Lower leg skin (tissue), 4 donors: ENCODE data around the gene HOXD11. TPM values are rescaled to one million over a fixed set of nuclear protein-coding genes. Genes with fewer than 3 reads are reported as not detected.

Source experiments
- DNase-seq, 2 donors: peaks; one replicate each; pipeline ENCODE4 v3.0.0-alpha.2; 2019; ENCODE audit warnings: low spot score in 2 of 2
- H3K4me3 ChIP-seq: fragments of 200-600 bp; sonication (generic); 2 replicates; pipeline ENCODE4 v1.5.1; 2017; ENCODE audit warnings: mild to moderate bottlenecking, low read depth; ENCODE audit not compliant: poor library complexity, severe bottlenecking
- POLR2A ChIP-seq, 2 donors: fragments of 450-650 bp; IDR thresholded peaks; one replicate each; pipeline ENCODE4 v1.6.1; 2016 to 2017; ENCODE audit warnings: antibody characterized with exemption in 2 of 2, mild to moderate bottlenecking in 1 of 2, moderate library complexity in 1 of 2
- whole genome bisulfite sequencing, 2 donors: methylation state at CpG; one replicate each; pipeline ENCODE4 v1.1.5; 2018; 5-methylcytosine and 5-hydroxymethylcytosine counted together
- intact Hi-C: fragments of 100-400 bp; cut with DNase I; formaldehyde crosslinking; loops from one replicate; pipeline ENCODE4 v1.15.0; 2023; ENCODE audit warnings: low total_unique reads
- total RNA-seq, 4 donors: library from RNA; depleted of rRNA; stranded (reverse); fragments of >200 nt; gene quantifications; one replicate each; pipeline ENCODE4 v1.1.0, GENCODE V29; 2016
- TF ChIP-seq, protein P1 (sequence below), 3 donors: fragments of 450-650 bp; IDR thresholded peaks; one replicate each; pipeline ENCODE4 v1.5.1; 2016; ENCODE audit warnings: antibody characterized with exemption in 3 of 3, mild to moderate bottlenecking in 3 of 3, moderate library complexity in 2 of 3

HOXD11 gene
- total RNA-seq, 4 donors from 2014 or later = 0.23 TPM; not detected in 3

- no peak for TF ChIP-seq POLR2A (IDR thresholded peaks at IDR 0.05)
- TF ChIP-seq, protein P1, sequence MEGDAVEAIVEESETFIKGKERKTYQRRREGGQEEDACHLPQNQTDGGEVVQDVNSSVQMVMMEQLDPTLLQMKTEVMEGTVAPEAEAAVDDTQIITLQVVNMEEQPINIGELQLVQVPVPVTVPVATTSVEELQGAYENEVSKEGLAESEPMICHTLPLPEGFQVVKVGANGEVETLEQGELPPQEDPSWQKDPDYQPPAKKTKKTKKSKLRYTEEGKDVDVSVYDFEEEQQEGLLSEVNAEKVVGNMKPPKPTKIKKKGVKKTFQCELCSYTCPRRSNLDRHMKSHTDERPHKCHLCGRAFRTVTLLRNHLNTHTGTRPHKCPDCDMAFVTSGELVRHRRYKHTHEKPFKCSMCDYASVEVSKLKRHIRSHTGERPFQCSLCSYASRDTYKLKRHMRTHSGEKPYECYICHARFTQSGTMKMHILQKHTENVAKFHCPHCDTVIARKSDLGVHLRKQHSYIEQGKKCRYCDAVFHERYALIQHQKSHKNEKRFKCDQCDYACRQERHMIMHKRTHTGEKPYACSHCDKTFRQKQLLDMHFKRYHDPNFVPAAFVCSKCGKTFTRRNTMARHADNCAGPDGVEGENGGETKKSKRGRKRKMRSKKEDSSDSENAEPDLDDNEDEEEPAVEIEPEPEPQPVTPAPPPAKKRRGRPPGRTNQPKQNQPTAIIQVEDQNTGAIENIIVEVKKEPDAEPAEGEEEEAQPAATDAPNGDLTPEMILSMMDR (IDR thresholded peaks at IDR 0.05) = no peak
- DNase-seq = peak in 1 of 2 donors; percentile 90
- no peak within 1 kb of the TSS for H3K4me3 ChIP-seq
- intact Hi-C loops = no loop called here
- WGBS, 2 donors = 12 to 15% methylated on average over 36 to 65 of the region's 66 CpGs
Measured at GRCh38 chr2:176115883-176116813, 9.1 kb downstream of the HOXD11 start, which contains the start of gene HOXD10. TSS of gene HOXD10 (plus strand) at chr2:176116778. CDS start at chr2:176116834, 56 bp downstream.

DNA sequence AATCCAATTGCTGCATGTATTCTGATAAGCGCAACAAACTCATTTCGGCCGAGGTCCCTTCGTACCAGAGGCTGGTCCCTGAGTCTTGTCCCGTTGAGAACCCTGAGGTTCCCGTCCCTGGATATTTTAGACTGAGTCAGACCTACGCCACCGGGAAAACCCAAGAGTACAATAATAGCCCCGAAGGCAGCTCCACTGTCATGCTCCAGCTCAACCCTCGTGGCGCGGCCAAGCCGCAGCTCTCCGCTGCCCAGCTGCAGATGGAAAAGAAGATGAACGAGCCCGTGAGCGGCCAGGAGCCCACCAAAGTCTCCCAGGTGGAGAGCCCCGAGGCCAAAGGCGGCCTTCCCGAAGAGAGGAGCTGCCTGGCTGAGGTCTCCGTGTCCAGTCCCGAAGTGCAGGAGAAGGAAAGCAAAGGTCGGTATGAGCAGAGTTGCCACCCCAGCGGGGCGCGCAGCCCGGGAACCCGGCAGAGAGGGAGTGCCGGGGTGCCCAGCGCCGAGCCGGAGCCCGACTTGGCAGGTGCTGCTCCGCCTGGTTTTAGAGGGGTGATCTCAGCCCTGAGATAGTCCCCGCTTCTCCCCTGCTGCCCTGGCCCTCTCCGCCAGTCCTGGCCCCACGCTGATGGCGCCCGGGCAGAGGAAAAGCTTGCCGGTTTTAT lies 10.2 kb downstream of the HOXD11 start:
- DNase-seq = peak in 1 of 2 donors; percentile 74
- TF ChIP-seq, protein P1 (IDR thresholded peaks at IDR 0.05) = no peak
- TF ChIP-seq POLR2A (IDR thresholded peaks at IDR 0.05) = no peak
- WGBS, 2 donors = 15 to 16% methylated on average over 29 to 34 of the region's 40 CpGs
- no peak overlapping the region for H3K4me3 ChIP-seq
- intact Hi-C loops = no loop called here

- DNase-seq = peak in 1 of 2 donors; percentile 56
- intact Hi-C loops = no loop called here
- WGBS, 2 donors = 14 to 29% methylated on average over 11 of the region's 11 CpGs
- no peak overlapping the region for H3K4me3 ChIP-seq
- TF ChIP-seq, protein P1 (IDR thresholded peaks at IDR 0.05) = no peak
- TF ChIP-seq POLR2A (IDR thresholded peaks at IDR 0.05) = no peak
Measured at GRCh38 chr2:176117823-176118371, 10.8 kb downstream of the HOXD11 start.

- peak in 1 of 2 donors; percentile 90 for DNase-seq
- WGBS, 2 donors = 21 to 33% methylated on average over 24 of the region's 24 CpGs
- TF ChIP-seq, protein P1 (IDR thresholded peaks at IDR 0.05) = no peak
- TF ChIP-seq POLR2A (IDR thresholded peaks at IDR 0.05) = no peak
- intact Hi-C loops = no loop called here
- no peak overlapping the region for H3K4me3 ChIP-seq
Measured at GRCh38 chr2:176118601-176119339, 11.7 kb downstream of the HOXD11 start.
